Activated CD8-positive, alpha-beta memory T cell treated with anti-CD3 and anti-CD28 coated beads for 48 hours (primary cell): Measurements from ENCODE around the gene SLC25A24.
"Not testable (repeated sequence)": the region's sequence is repeated elsewhere in the genome, so short reads cannot be mapped to it uniquely, and the experiment has no call there.

Source experiments
- DNase-seq, 3 experiments: peaks; one replicate each; pipeline ENCODE4 v3.0.0-alpha.2; 2020; ENCODE audit warnings: low read depth in 2 of 3, low spot score in 2 of 3

Gene SLC25A24

GRCh38 chr1:108199781-108200686 is at the start of gene SLC25A24:
TSS of gene SLC25A24 (minus strand) at chr1:108200343. CDS start at chr1:108200138, 205 bp downstream.
- DNase-seq = peak; percentile 30 to 52 (median 35)

- DNase-seq = not testable (repeated sequence)
Measured at GRCh38 chr1:108243976-108244375, 43.8 kb upstream of the SLC25A24 start, which contains the start of gene NBPF4. TSS of gene NBPF4 (minus strand) at chr1:108244076. CDS start at chr1:108243761, 315 bp downstream.

GRCh38 chr1:108239426-108239825 is 39.3 kb upstream of the SLC25A24 start:
- DNase-seq = not testable (repeated sequence)

- not testable (repeated sequence) for DNase-seq
Measured at GRCh38 chr1:108235308-108235707, 35.2 kb upstream of the SLC25A24 start.

GRCh38 chr1:108232183-108232582 is 32.0 kb upstream of the SLC25A24 start:
- not testable (repeated sequence) for DNase-seq

GRCh38 chr1:108229976-108230375 is 29.8 kb upstream of the SLC25A24 start:
- DNase-seq = not testable (repeated sequence)

GRCh38 chr1:108227772-108228171 is 27.6 kb upstream of the SLC25A24 start:
- DNase-seq = not testable (repeated sequence)

GRCh38 chr1:108226855-108227254 is 26.7 kb upstream of the SLC25A24 start:
- not testable (repeated sequence) for DNase-seq

GRCh38 chr1:108223226-108223625 is 23.1 kb upstream of the SLC25A24 start:
- not testable (repeated sequence) for DNase-seq

- not testable (repeated sequence) for DNase-seq
Measured at GRCh38 chr1:108217515-108218174, 17.5 kb upstream of the SLC25A24 start.

GRCh38 chr1:108217007-108217406 is 16.9 kb upstream of the SLC25A24 start:
- not testable (repeated sequence) for DNase-seq

GRCh38 chr1:108216028-108216890 is 16.1 kb upstream of the SLC25A24 start:
- DNase-seq = not testable (repeated sequence)

GRCh38 chr1:108214641-108215465 is 14.7 kb upstream of the SLC25A24 start:
- not testable (repeated sequence) for DNase-seq

- DNase-seq = no peak
Measured at GRCh38 chr1:108211014-108211413, 10.9 kb upstream of the SLC25A24 start.

- no peak for DNase-seq
Measured at GRCh38 chr1:108209456-108210108, 9.4 kb upstream of the SLC25A24 start.

GRCh38 chr1:108208724-108209446 is 8.7 kb upstream of the SLC25A24 start:
- no peak for DNase-seq

- DNase-seq = not testable (repeated sequence)
Measured at GRCh38 chr1:108203582-108203981, 3.4 kb upstream of the SLC25A24 start.

GRCh38 chr1:108201687-108202086 is 1.5 kb upstream of the SLC25A24 start:
- DNase-seq = no peak

GRCh38 chr1:108200687-108201051 is 526 bp upstream of the SLC25A24 start:
- no peak for DNase-seq
